ENCODE measurements around the gene SGCD.

- TF ChIP-seq CTCF (IDR thresholded peaks at IDR 0.05) (no peak), NFIC (IDR thresholded peaks at IDR 0.05; ENCODE audit: borderline replicate concordance) (no peak), GATA2 (CRISPR knock-in tag; IDR thresholded peaks at IDR 0.05) (no peak), FOXM1 (IDR thresholded peaks at IDR 0.05; ENCODE audit: low read depth) (no peak), SIN3A (IDR thresholded peaks at IDR 0.05; ENCODE audit: borderline replicate concordance, low read depth, low read length) (no peak), FOXJ3 (CRISPR knock-in tag; IDR thresholded peaks at IDR 0.05) (no peak), TAF1 (IDR thresholded peaks at IDR 0.05; ENCODE audit: borderline replicate concordance, low read depth, low read length) (no peak), REST (IDR thresholded peaks at IDR 0.05; ENCODE audit: low read depth, low read length) (no peak), RXRA (IDR thresholded peaks at IDR 0.05; ENCODE audit: borderline replicate concordance, low read depth) (no peak), EZH2phosphoT487 (IDR thresholded peaks at IDR 0.05; ENCODE audit: borderline replicate concordance, low read depth) (no peak)
Observed at GRCh38 chr5:156680831-156681230, 353.9 kb downstream of the SGCD start.

All from SK-N-SH (cell line).